NCI-H2227 (cell line): ENCODE data around the gene TK2.
A peak's percentile ranks its signal among the peaks of the same experiment; 100 is the strongest.
"Not testable (repeated sequence)": the region's sequence is repeated elsewhere in the genome, so short reads cannot be mapped to it uniquely, and the experiment has no call there.

Source experiments
- DNase-seq: peaks from one replicate; lab custom pipeline; 2025; ENCODE audit not compliant: unreplicated experiment; lab: John Stamatoyannopoulos, UW

TK2 gene

GRCh38 chr16:66574081-66574480 lies 24.2 kb upstream of the TK2 start:
- no peak for DNase-seq

GRCh38 chr16:66572356-66572755 lies 22.4 kb upstream of the TK2 start:
- no peak for DNase-seq

GRCh38 chr16:66569827-66570405 lies 20.0 kb upstream of the TK2 start:
- no peak for DNase-seq

GRCh38 chr16:66569131-66569530 lies 19.2 kb upstream of the TK2 start:
- DNase-seq: no peak

GRCh38 chr16:66568355-66568754 lies 18.4 kb upstream of the TK2 start:
- no peak for DNase-seq

- not testable (repeated sequence) for DNase-seq
Observed at GRCh38 chr16:66567270-66567669, 17.3 kb upstream of the TK2 start.

GRCh38 chr16:66566051-66566901 lies 16.4 kb upstream of the TK2 start, which contains the start of gene CMTM1:
Gene CMTM1 (plus strand): TSS chr16:66566439. CDS start chr16:66566514, 75 bp downstream.
- no peak for DNase-seq

- no peak for DNase-seq
Observed at GRCh38 chr16:66563574-66564334, 13.8 kb upstream of the TK2 start.

GRCh38 chr16:66562986-66563385 lies 13.1 kb upstream of the TK2 start:
- no peak for DNase-seq

- no peak for DNase-seq
Observed at GRCh38 chr16:66562409-66562808, 12.5 kb upstream of the TK2 start.

GRCh38 chr16:66561381-66562080 lies 11.6 kb upstream of the TK2 start:
- DNase-seq: no peak

- DNase-seq: no peak
Observed at GRCh38 chr16:66560107-66560506, 10.2 kb upstream of the TK2 start.

GRCh38 chr16:66554495-66554894 lies 4.6 kb upstream of the TK2 start:
- no peak for DNase-seq

GRCh38 chr16:66554021-66554420 lies 4.1 kb upstream of the TK2 start:
- no peak for DNase-seq

- no peak for DNase-seq
Observed at GRCh38 chr16:66553223-66553622, 3.3 kb upstream of the TK2 start.

- DNase-seq: peak; percentile 92
Observed at GRCh38 chr16:66552286-66553177, 2.6 kb upstream of the TK2 start, which contains the start of gene CKLF. Gene CKLF (plus strand): TSS chr16:66552576. CDS start chr16:66552716, 140 bp downstream.

GRCh38 chr16:66551788-66552285 lies 1.9 kb upstream of the TK2 start:
- no peak for DNase-seq

GRCh38 chr16:66551348-66551759 lies 1.4 kb upstream of the TK2 start:
- DNase-seq: peak; percentile 47

- no peak for DNase-seq
Observed at GRCh38 chr16:66548868-66549267, 1.1 kb downstream of the TK2 start.

GRCh38 chr16:66548068-66548467 lies 1.9 kb downstream of the TK2 start:
- DNase-seq: no peak
